ENCODE results near the gene HCRTR2.
"Not testable (repeated sequence)": the region's sequence is repeated elsewhere in the genome, so short reads cannot be mapped to it uniquely, and the experiment has no call there.

The HCRTR2 gene

GRCh38 chr6:55142610-55143009, 31.7 kb upstream of the HCRTR2 start:
- H3K4me3 ChIP-seq (ENCODE audit: low read depth, low read length) = no peak overlapping the region
- DNase-seq (ENCODE audit: low read depth) = no peak
- no peak for TF ChIP-seq CTCF (IDR thresholded peaks at IDR 0.05; ENCODE audit: control insufficient read depth, extremely low read depth, insufficient read depth)

GRCh38 chr6:55153284-55153683, 21.0 kb upstream of the HCRTR2 start:
- TF ChIP-seq CTCF (IDR thresholded peaks at IDR 0.05; ENCODE audit: control insufficient read depth, extremely low read depth, insufficient read depth) = no peak
- DNase-seq (ENCODE audit: low read depth) = no peak
- H3K4me3 ChIP-seq (ENCODE audit: low read depth, low read length) = no peak overlapping the region

- H3K4me3 ChIP-seq (ENCODE audit: low read depth, low read length); DNase-seq (ENCODE audit: low read depth): not testable (repeated sequence)
These were observed 15.5 kb upstream of the HCRTR2 start for GRCh38 chr6:55158784-55159183.

- DNase-seq (ENCODE audit: low read depth) = no peak
- H3K4me3 ChIP-seq (ENCODE audit: low read depth, low read length) = no peak overlapping the region
- no peak for TF ChIP-seq CTCF (IDR thresholded peaks at IDR 0.05; ENCODE audit: control insufficient read depth, extremely low read depth, insufficient read depth)
These were observed 6.5 kb upstream of the HCRTR2 start for GRCh38 chr6:55167860-55168259.

GRCh38 chr6:55175078-55176049, 1.0 kb downstream of the HCRTR2 start:
- TF ChIP-seq CTCF (IDR thresholded peaks at IDR 0.05; ENCODE audit: control insufficient read depth, extremely low read depth, insufficient read depth) = no peak
- no peak overlapping the region for H3K4me3 ChIP-seq (ENCODE audit: low read depth, low read length)
- DNase-seq (ENCODE audit: low read depth) = no peak

- no peak for TF ChIP-seq CTCF (IDR thresholded peaks at IDR 0.05; ENCODE audit: control insufficient read depth, extremely low read depth, insufficient read depth)
- no peak for DNase-seq (ENCODE audit: low read depth)
- H3K4me3 ChIP-seq (ENCODE audit: low read depth, low read length) = no peak overlapping the region
These were observed 2.6 kb downstream of the HCRTR2 start for GRCh38 chr6:55176958-55177357.

GRCh38 chr6:55180258-55180657, 5.9 kb downstream of the HCRTR2 start:
- H3K4me3 ChIP-seq (ENCODE audit: low read depth, low read length) = no peak overlapping the region
- DNase-seq (ENCODE audit: low read depth) = no peak
- no peak for TF ChIP-seq CTCF (IDR thresholded peaks at IDR 0.05; ENCODE audit: control insufficient read depth, extremely low read depth, insufficient read depth)

Measured in LNCaP clone FGC (cell line).